Activated CD4-positive, alpha-beta T cell treated with anti-CD3 and anti-CD28 coated beads, Interleukin-2, amount 10 ng/mL, durations not matched to agents 7 days and 5 days (primary cell): Measurements from ENCODE around the gene DYNC1H1. TPM values are rescaled to one million over a fixed set of nuclear protein-coding genes. Genes with fewer than 3 reads are reported as not detected.

Source experiments
- CTCF ChIA-PET: fragments of 350-600 bp; sonication (Branson Sonifier 250); formaldehyde crosslinking; loops from one replicate; lab custom pipeline; 2021; ENCODE audit warnings: antibody characterized with exemption; lab: Charles Lee
- POLR2A ChIA-PET: fragments of 350-600 bp; sonication (Branson Sonifier 250); formaldehyde crosslinking; loops from one replicate; lab custom pipeline; 2021; ENCODE audit warnings: antibody characterized with exemption; lab: Charles Lee
- DNase-seq: peaks from one replicate; pipeline ENCODE4 v3.0.0-alpha.2; 2020
- H3K27ac Mint-ChIP-seq: one replicate; pipeline ENCODE4 v1.8.0; 2021; ENCODE audit warnings: mild to moderate bottlenecking, moderate library complexity, mixed read lengths
- H3K27me3 Mint-ChIP-seq: one replicate; pipeline ENCODE4 v1.8.0; 2021; ENCODE audit warnings: mixed read lengths
- H3K36me3 Mint-ChIP-seq: one replicate; pipeline ENCODE4 v1.8.0; 2021; ENCODE audit warnings: low read depth, mixed read lengths
- H3K4me1 Mint-ChIP-seq: one replicate; pipeline ENCODE4 v1.8.0; 2021; ENCODE audit warnings: mixed read lengths
- H3K4me3 Mint-ChIP-seq: one replicate; pipeline ENCODE4 v1.8.0; 2021; ENCODE audit warnings: mild to moderate bottlenecking, moderate library complexity, mixed read lengths
- H3K9me3 Mint-ChIP-seq: one replicate; pipeline ENCODE4 v1.8.0; 2021; ENCODE audit warnings: mixed read lengths
- total RNA-seq, 2 experiments: library from RNA; stranded (reverse); gene quantifications; one replicate each; pipeline ENCODE4 v1.2.3, GENCODE V29; 2021

The DYNC1H1 gene
- total RNA-seq, 2 experiments from 2014 or later = 262 to 264 TPM

DNA sequence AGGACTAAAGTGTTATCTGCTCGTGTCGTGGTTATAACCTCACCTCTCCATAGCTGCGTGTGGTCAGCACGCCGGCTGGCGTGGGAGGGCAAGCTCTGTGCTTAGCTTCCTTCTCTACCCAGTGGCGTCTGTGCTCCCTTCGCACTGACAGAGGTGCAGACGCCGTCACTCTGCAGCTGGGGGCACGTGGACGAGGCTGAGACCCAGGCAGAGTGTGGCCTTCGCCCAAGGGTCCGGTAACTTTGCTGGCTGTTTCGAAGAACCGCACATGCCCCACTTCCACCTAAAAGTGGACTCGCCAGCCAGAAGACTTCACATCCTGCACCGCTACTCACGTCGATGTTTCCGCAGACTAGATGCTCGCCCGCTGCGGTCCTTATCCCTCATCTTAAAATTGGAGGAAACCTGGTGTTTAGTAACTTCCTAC, 35.9 kb upstream of the DYNC1H1 start:
- Mint-ChIP-seq H3K27me3 (no peaks in the 10 kb centered on the region), H3K36me3 (peaks cover 27% of the 10 kb centered on the region), H3K4me1 (no peaks in the 10 kb centered on the region), H3K27ac (no peak overlapping the region), H3K9me3 (no peaks in the 10 kb centered on the region), H3K4me3 (no peak overlapping the region)
- POLR2A ChIA-PET = no interaction called here
- no peak for DNase-seq
- CTCF ChIA-PET = interaction anchor here (0.6 kb wide), 1 partner anchor 158 kb away, joined by 3 read pairs; no protein-coding TSS in a partner anchor

DNA sequence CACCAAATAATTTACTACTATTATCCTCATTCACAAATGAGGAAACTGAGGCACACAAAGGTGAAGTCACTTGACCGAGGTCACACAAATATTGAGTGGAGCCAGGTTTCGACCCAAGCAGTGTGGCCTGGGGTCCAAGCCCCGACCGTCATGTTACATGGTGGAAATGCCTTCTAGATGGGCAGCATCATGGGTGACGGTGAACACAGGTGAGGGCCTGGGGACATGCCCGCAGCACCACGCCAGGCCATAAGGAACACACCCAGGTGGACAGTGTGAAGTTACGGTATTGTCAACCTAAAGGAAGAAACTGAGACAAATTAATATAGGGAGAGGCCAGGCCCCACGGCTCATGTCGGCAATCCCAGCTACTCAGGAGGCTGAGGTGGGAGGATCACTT, 35.3 kb upstream of the DYNC1H1 start:
- Mint-ChIP-seq H3K27ac (no peak overlapping the region), H3K36me3 (peaks cover 27% of the 10 kb centered on the region), H3K4me3 (no peak overlapping the region), H3K9me3 (no peaks in the 10 kb centered on the region), H3K27me3 (no peaks in the 10 kb centered on the region), H3K4me1 (no peaks in the 10 kb centered on the region)
- DNase-seq = no peak
- CTCF ChIA-PET = no interaction called here
- POLR2A ChIA-PET = no interaction called here

DNA sequence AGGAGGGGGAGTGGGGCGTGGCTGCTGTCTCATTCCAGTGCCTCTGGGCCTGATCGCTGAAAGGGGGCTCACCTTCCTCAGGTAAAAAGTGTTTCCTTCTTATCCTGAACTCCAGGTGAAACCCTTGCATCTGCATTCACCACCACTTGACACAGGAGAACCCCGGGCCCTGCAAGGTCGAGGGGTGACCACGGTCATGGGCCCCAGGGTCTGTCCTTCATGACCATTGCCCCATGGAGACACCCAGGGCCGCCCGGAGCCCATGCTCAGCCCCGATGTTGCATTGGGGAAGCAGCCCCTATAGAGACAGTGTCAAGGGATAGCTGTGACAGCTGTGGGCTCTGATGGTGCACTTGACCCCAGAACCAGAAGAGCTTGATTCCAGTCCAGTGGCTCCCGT, 34.4 kb upstream of the DYNC1H1 start:
- ChIA-PET POLR2A (no interaction called here), CTCF (no interaction called here)
- no peak overlapping the region for H3K4me3 Mint-ChIP-seq
- no peaks in the 10 kb centered on the region for H3K4me1 Mint-ChIP-seq
- H3K27me3 Mint-ChIP-seq = no peaks in the 10 kb centered on the region
- H3K27ac Mint-ChIP-seq = peak overlapping the region; percentile 36
- DNase-seq = no peak
- H3K9me3 Mint-ChIP-seq = no peaks in the 10 kb centered on the region
- H3K36me3 Mint-ChIP-seq = peaks cover 21% of the 10 kb centered on the region

DNA sequence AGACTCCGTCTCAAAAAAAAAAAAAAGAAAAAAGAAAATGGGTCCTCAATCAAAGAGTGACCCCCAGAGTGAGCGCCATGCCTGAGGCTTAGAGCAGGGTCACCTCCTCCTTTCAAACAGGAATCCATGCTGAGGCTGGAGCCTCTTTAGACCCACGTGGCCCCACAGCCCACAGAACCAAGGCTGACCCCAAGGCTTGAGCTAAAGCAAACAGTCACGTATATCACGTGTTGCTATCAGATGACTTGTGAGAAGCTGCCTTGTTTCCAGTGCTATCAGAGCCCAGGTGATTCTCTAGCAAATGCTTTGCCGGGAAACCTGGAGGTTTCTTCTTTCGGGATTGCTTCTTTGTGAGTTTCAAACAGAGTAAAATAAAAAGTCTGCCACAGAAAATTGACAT, 31.7 kb upstream of the DYNC1H1 start:
- CTCF ChIA-PET = interaction anchor here (0.5 kb wide), 1 partner anchor 146 kb away, joined by 5 read pairs; no protein-coding TSS in a partner anchor
- H3K27ac Mint-ChIP-seq = no peak overlapping the region
- POLR2A ChIA-PET = no interaction called here

DNA sequence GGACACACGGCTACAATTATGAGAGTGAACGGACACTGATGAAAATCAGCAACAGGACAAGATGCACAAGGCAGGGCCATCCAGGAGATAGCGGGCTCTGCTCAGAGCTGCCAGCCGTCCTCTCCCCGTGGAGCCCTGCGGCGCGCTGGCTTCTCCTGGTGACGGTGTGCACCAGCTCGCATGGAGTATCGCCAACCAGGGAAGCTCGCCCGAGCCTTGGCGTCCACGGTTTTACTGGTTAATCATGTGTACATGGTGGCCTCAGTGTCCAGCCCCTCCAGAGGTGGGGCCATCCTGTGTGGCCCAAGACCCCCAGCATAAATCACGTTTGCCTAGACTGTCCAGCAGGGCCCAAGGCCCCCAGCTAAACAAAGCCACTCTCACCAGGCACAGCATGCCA, 31.2 kb upstream of the DYNC1H1 start:
- DNase-seq = no peak
- H3K4me1 Mint-ChIP-seq = no peaks in the 10 kb centered on the region

More for the DNA sequence above, 31.7 kb upstream of the DYNC1H1 start:
- Mint-ChIP-seq H3K36me3 (peaks cover 8% of the 10 kb centered on the region), H3K4me3 (no peak overlapping the region), H3K9me3 (no peaks in the 10 kb centered on the region), H3K27me3 (no peaks in the 10 kb centered on the region), H3K4me1 (no peaks in the 10 kb centered on the region)
- no peak for DNase-seq

DNA sequence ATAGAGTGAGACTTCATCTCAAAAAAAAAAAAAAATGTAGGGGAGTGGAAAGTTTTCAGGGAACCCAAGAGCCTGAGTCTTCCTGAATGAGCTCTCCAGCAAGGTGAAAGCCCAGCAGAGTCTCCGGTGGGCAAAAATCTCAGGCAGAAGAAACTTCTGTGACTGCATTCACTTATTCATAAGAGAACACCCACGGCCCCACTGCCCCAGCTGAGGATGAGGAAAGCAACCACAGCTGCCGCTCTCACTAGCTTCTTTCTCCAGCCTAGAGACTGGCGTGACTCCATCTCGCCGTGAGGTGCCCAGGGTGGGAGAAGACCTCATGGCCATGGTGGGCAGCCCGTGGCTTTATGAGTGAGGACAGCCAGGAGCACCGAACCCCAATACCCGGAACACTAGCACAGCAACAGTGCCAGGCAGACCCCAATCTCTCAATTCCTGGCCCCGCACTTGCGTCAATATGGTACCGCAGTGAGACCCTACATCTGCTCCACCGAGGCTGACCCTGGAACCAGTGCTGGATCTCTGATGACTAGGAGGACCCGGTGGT, 29.7 kb upstream of the DYNC1H1 start:
- ChIA-PET POLR2A (no interaction called here), CTCF (interaction anchor here (1.1 to 1.6 kb wide), 3 partner anchors 8 to 44 kb away, joined by 3 to 8 read pairs (median 3); no protein-coding TSS in a partner anchor)
- Mint-ChIP-seq H3K36me3 (no peaks in the 10 kb centered on the region), H3K27ac (no peak overlapping the region), H3K4me3 (no peak overlapping the region), H3K4me1 (peaks cover 6% of the 10 kb centered on the region), H3K9me3 (no peaks in the 10 kb centered on the region), H3K27me3 (peaks cover 6% of the 10 kb centered on the region)
- DNase-seq = no peak

More for the DNA sequence above, 31.2 kb upstream of the DYNC1H1 start:
- peaks cover under 1% of the 10 kb centered on the region for H3K27me3 Mint-ChIP-seq
- no peak overlapping the region for H3K4me3 Mint-ChIP-seq
- no peak overlapping the region for H3K27ac Mint-ChIP-seq
- CTCF ChIA-PET = interaction anchor here (0.5 to 1.6 kb wide), 3 partner anchors 10 to 145 kb away, joined by 3 to 8 read pairs (median 5); no protein-coding TSS in a partner anchor
- POLR2A ChIA-PET = no interaction called here
- H3K9me3 Mint-ChIP-seq = no peaks in the 10 kb centered on the region
- peaks cover 7% of the 10 kb centered on the region for H3K36me3 Mint-ChIP-seq

DNA sequence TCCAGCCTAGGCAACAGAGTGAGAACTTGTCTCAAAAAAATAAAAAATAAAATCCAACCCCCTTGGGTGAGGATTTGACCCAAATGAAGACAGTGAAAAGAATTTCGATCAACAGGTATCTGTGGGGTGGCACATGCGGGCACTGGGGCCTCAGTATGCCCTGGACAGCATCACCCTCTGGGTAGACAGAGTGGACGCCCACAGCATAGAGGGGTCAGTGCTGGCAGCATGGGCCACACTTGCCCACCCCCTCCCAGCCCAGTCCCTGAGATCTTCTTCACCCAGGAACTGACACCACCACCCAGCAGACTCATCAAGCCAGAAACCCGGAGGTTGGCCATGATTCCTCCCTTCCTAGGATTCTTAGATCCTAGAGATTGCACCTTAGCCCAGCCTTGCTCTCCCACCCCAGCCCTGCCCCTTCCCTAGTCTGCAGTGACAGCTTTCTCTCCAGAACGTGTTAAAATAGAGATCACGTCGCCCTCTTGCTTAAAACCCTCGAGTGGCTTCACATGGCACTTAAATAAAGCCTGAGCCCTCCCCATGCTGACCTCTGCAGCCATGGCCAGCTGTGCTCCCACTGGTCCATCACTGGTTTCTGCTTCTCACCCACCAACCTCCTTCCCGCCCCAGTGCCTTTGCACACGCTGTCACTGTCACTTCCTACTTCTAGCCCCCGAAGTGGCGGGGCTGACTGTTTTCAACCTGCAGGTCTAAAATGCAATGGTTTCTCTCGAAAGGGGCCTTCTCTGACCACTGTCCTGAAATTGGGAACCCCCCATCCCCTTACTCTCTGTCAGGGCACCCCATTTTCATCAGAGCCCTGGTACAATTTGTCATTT, 26.2 kb upstream of the DYNC1H1 start:
- no peaks in the 10 kb centered on the region for H3K36me3 Mint-ChIP-seq
- DNase-seq = no peak
- H3K4me1 Mint-ChIP-seq = peaks cover 6% of the 10 kb centered on the region
- CTCF ChIA-PET = no interaction called here
- no peak overlapping the region for H3K27ac Mint-ChIP-seq
- POLR2A ChIA-PET = no interaction called here
- H3K27me3 Mint-ChIP-seq = peaks cover 21% of the 10 kb centered on the region
- H3K9me3 Mint-ChIP-seq = no peaks in the 10 kb centered on the region
- H3K4me3 Mint-ChIP-seq = no peak overlapping the region

DNA sequence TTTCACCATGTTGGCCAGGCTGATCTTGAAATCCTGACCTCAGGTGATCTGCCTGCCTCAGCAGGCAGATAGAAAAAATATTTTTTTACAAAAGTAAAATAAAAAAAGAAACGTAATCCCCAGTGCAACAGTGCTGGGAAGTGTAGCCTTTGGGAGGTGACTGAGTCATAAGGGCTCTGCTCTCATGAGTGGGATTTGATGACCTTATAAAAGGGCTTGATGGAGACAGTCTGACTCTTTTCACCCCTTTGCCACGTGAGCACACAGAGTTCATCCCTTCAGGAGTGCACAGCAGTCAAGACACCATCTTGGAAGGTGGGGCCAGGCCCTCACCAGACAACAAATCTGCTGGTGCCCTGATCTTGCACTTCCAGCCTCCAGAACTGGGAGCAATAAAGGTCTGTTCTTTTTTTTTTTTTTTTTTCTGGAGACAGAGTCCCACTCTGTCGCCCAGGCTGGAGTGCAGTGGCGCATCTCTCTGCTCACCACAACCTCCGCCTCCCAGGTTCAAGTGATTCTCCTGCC, 24.7 kb upstream of the DYNC1H1 start:
- Mint-ChIP-seq H3K27me3 (peaks cover 32% of the 10 kb centered on the region), H3K27ac (no peak overlapping the region), H3K36me3 (no peaks in the 10 kb centered on the region), H3K4me1 (peaks cover 6% of the 10 kb centered on the region), H3K4me3 (no peak overlapping the region), H3K9me3 (no peaks in the 10 kb centered on the region)
- ChIA-PET POLR2A (no interaction called here), CTCF (no interaction called here)
- no peak for DNase-seq

DNA sequence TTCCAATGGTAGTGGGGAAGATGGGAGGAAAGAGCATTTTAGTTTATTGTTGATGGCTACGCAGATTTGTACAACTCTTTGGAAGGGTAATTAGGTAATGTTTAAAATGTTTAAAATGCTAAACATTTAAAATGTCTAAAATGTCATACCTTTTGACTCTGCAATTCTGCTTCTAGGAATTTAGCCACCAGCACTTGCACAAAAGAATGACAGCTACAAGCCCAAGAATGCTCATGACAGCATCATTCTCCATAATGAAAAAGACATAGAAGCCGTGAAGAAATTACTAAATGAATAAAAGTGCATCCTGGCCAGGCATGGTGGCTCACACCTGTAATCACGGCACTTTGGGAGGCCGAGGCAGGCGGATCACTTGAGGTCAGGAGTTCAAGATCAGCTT, 19.9 kb upstream of the DYNC1H1 start:
- Mint-ChIP-seq H3K9me3 (no peaks in the 10 kb centered on the region), H3K27me3 (peaks cover 35% of the 10 kb centered on the region), H3K27ac (no peak overlapping the region), H3K36me3 (no peaks in the 10 kb centered on the region), H3K4me3 (no peak overlapping the region), H3K4me1 (peaks cover 20% of the 10 kb centered on the region)
- CTCF ChIA-PET = interaction anchor here (1.4 kb wide), 1 partner anchor 226 kb away, joined by 3 read pairs; no protein-coding TSS in a partner anchor
- POLR2A ChIA-PET = no interaction called here
- DNase-seq = no peak

DNA sequence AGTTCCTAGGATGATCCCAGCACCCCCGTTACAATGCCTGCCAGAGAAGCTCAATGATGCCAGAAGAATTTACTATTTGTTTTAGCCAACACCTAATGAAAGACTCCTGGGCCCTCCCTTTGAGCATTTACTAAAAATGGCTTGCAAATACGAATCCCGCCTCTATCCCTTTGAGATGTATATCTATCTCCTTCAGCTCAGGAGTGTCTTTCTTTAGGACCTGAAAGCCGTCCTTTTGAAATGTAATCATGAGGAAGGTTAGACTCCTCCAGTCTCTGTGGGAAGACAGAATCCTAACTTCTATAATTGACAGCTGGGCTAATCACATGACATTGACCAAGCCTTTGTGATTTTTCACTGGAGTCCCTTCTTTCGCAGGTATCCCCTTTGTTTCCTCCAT, 19.2 kb upstream of the DYNC1H1 start:
- Mint-ChIP-seq H3K27me3 (peaks cover 34% of the 10 kb centered on the region), H3K27ac (no peak overlapping the region), H3K9me3 (no peaks in the 10 kb centered on the region), H3K4me1 (peaks cover 21% of the 10 kb centered on the region), H3K36me3 (no peaks in the 10 kb centered on the region), H3K4me3 (no peak overlapping the region)
- no peak for DNase-seq
- POLR2A ChIA-PET = no interaction called here
- CTCF ChIA-PET = interaction anchor here (1.0 to 1.4 kb wide), 3 partner anchors 16 to 227 kb away, joined by 3 to 4 read pairs (median 3); no protein-coding TSS in a partner anchor

DNA sequence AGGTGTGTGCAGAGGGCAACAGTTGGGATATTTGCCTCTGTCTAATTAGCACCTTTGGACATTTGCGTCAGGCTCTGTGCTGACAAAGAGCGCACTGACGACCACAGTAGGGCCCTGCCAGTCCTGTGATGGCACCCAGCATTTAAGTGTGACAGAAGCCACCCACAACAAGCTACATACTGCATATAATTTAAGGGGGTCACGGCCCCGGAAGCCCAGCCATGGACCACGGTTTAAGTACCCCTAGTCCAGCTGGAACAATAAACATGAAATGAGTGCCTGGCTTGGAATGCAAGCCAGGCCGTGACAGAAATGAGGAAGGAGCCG, 16.8 kb upstream of the DYNC1H1 start:
- ChIA-PET CTCF (interaction anchor here (2.1 kb wide), 1 partner anchor 11 kb away, joined by 6 read pairs; no protein-coding TSS in a partner anchor), POLR2A (no interaction called here)
- no peak for DNase-seq
- Mint-ChIP-seq H3K27ac (peak overlapping the region; percentile 97), H3K4me1 (peaks cover 21% of the 10 kb centered on the region), H3K27me3 (peaks cover 24% of the 10 kb centered on the region), H3K9me3 (no peaks in the 10 kb centered on the region), H3K4me3 (peak overlapping the region; percentile 93), H3K36me3 (no peaks in the 10 kb centered on the region)

DNA sequence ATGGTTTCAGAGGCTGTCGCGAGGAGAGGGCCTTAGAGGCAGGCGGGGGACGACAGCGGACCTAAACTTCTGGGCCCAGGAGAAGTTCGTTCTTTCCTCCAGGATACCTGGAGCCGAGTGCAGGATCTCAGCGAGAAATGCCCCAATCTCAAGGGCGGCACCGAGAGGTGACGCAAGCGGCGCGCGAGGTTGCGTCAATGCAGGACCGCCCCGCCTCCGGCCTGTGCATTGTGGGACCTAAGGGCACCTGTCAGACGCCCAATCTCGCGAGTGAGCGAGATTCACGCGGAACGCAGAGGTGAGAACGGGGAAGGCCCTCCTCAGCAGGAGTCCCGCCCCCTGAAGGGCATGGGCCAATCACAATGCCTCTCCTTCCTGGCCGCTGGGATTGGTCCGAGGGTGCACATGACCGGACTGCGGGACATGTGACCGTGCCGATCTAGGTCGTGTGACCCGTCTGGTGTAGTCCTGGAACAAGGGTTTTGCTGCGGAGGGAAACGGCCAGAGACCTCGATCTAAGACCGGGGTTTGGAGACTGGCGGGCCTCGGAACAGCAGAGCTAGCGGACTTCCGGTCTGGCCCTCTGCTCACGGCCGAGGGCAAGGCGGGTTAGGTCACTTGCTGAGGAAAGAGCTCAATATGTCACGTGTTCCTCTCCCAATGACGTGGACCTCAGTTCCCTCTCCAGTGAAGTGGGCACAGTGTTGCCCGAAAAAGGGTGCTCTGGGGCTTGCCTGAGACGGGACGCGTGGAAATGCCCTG, 16.3 kb upstream of the DYNC1H1 start:
- peak; percentile 100 for DNase-seq
- Mint-ChIP-seq H3K27me3 (peaks cover 21% of the 10 kb centered on the region), H3K9me3 (no peaks in the 10 kb centered on the region), H3K36me3 (no peaks in the 10 kb centered on the region), H3K27ac (peak overlapping the region; percentile 97), H3K4me1 (peaks cover 21% of the 10 kb centered on the region), H3K4me3 (peak overlapping the region; percentile 93)
- CTCF ChIA-PET = interaction anchor here (0.6 to 2.1 kb wide), 5 partner anchors 9 to 370 kb away, joined by 3 to 6 read pairs (median 4); no protein-coding TSS in a partner anchor
- POLR2A ChIA-PET = no interaction called here
